GM21367 (cell line): ENCODE measurements around the gene KAT2A.

Source experiments
- ATAC-seq: cut with Tn5 transposase; IDR thresholded peaks from one replicate; pipeline ENCODE4 v1.9.1; 2021; ENCODE audit not compliant: unreplicated experiment

The KAT2A gene

DNA sequence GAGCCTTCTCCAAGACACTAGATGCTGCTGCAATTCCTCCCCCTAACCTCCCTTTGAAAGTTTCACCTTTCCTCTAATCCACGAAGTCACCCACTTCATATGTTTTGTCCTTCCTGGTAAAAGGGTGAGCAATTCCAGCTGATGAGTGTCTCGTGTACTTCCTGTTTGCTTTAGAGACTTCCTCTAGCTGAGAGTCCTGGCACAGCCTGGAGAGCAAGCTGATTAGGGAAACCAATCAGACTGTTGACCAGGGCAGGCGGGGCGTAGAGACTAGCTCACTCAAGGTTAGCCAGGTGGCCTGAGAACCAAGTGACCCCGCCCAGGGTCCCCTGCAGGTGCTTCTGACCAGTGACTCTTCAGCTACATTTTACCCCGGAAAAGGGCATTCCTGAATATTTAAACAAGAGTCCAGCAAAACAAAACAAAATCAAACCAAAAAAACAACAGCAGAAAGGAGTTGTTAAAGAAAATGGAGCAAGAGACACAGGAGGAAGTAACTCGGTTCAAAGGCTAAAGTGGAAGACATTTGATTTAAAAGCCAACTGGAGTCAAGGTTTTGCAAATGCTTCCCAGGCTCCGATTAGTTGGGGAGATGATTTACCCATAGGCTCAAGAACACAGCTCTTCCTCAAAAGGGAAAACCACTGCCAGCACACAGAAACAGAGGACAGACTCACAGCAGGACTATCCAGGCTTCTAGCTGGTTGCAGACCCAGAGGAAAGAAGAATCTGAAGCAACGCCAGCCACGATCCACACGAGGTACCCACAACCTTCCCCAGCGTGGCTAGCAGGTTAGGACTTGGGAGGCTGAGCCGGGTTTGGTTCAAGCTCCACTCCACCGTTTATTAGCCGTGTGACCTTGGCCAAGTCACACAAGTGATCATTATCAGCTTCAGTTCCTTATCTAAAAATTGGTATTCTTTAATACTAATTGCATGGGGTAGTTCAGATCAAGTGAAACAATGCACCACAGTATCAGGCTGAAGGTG lies 14.8 kb upstream of the KAT2A start:
- no peak for ATAC-seq

DNA sequence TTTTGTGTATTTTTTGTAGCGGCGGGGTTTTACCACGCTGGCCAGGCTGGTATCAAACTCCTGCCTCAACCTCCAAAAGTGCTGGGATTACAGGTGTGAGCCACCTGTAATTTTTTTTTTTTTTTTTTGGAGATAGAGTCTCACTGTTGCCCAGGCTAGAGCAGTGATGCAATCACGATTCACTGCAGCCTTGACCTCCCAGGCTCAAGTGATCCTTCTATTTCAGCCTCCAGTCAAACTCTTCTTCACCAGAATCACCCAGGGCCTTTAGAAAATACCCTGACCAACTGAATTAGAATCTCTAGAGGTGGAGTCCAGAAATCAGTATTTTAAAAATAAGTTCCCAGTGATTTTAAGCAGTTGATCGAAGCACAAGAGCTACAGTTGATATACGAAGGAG lies 14.0 kb upstream of the KAT2A start:
- ATAC-seq, result no peak

DNA sequence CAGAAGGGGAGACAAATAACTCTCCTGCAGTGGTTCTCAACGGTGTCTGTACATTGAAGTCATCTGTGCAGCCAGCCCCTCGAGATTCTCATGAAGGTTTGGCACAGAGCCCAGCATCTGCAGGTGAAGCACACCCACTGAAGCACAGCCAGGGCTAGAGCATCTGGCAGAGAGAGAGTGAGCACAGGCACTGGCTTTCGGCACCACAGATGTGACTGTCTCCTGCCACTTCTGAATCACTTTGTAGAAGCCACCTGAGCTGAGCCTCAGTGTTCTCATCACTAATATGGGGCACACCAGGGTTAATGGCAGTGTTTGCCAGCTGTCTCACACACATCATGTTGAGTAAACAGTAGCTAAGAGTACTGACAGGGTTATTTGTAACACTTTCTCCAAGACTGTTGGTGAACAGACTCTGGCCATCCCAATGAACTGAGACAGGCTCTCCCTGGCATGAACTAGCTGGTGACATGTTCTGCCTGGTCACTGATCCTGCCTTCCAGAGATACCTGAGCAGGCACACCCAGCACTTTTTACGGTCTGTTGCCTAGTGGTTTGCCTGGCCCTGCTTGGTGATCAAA lies 12.4 kb upstream of the KAT2A start:
- ATAC-seq, result no peak

DNA sequence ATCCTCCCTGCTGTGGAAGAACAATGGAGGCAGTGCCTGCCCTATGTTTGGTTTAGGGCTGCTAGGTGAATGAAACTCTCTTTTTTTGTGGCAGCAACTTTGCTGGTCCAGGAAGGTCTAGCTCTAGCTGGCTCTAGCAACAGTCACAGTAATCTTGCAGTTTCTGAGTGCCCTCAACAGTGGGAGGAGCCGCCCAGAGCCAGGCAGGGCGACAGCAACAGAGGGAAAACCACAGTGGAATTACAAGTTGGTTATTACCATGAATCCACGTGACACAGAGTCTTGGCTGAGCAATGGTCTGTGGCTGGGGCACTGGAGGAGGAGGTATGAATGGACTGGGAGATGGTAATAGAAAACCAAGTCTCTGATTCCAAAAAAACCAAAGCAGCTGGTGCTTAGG lies 11.8 kb upstream of the KAT2A start:
- no peak for ATAC-seq

DNA sequence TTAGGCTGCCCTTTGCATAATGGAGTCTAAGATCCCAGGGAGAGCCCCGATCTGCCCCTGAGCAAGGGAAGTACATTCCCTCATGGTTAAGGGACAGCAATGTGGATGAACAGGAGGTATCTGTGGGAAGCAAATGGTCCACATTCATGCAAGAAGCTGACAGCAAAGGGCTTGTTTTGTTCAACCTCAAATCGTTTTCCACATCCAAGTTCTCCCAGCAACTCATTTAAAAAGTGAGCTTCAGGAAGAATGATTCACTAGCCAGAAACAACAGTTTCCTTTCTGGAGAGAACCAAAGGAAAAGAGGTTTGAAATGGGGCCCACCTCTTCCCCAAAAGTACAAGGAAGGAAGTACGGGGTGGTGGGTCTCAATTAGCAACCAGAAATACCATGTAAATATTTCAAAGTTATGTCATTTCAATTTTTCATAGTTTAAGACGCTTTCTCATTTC lies 10.8 kb upstream of the KAT2A start:
- ATAC-seq, result no peak

DNA sequence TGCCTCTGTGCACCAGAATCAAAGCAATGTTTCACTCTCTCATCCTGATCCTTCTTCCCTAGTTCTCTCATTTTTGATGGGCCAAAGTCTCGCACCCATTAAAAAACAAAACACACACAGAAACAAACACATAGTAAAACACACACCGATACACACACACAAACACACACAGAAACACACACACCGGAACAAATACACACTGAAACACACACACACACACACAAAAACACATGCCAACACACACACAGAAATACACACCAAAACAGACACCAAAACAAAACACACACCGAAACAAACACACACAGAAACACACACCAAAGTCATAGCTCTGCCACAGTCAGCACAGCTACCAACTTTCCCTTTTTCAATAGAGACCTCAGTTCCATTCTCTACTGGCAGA lies 10.1 kb upstream of the KAT2A start:
- no peak for ATAC-seq

DNA sequence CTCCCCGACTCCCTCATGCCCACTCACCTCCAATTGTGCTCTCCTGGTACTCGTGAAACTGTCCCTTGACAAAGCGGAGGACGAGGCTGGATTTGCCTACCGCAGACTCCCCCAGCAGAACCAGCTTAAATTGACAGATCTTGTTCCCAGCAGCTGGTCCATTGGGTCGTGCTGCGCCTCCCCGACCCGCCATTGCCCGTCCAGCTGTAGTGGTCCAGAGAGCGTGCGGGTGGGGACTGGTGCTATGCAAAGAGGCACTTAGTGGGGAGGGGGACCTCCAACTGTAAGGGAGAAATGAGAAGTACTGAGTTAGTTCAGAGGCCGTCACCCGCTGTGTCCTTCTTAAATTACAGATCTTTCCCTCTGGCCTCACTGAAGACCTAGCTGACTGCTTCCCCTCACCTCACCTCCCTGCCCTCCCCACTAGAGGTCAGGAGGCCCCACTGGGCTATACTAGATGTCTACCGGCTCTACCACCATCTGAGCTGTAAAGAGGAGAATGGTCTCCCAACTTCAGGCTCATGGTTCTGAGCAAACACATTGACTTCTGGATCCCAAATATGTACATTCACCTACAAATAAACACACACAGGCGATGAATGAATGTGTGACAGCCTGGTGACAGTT lies 9.3 kb upstream of the KAT2A start:
- ATAC-seq, result no peak

DNA sequence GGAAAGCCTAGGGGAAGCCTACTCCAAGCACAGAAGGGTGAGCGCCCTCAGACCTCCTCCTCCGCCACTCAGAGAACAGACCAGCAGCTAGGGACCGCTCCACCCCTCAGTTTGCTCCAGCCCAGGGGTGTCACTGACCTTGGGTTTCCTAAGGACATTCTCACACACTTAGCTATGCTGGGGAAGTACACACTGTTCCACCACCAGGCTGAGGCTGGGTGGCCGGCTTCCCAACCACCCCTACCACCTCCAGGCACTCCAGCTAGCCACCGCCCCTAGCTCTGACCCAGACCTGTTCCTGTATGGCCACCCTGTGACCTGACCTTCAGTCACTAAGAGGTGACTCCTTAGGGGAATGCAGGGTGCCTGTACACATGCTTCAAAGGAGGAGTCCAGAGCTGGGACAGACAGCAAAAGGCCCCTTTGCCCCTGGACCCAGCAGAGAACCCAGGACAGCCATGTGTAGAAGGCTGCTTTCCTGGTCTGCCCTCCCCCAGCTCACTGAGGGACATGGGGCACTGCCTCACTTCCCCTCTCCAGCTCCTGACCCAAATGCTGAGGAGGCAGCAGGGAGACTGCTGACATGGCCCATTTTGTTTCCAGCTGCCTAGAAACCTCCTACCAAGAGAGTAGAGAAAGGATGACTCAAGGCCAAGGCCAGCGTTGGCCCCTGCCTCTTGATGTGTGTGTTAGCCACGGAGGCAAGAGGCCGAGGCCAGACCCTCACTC lies 8.1 kb upstream of the KAT2A start:
- no peak for ATAC-seq

DNA sequence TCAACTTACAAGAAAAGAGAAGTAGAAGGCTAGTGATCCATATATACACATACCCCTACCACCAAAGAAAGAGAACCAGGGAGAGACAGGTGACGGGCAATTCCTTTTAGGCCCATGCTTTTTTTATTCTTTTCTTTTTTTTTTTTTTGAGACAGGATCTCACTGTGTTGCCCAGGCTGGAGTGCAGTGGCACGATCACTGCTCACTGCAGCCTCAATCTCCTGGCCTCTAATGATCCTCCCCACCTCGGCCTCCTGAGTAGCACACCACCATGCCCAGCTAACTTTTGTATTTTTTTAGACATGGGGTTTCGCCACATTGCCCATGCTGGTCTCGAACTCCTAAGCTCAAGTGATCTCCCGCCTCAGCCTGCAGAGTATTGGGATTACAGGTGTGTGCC lies 6.2 kb upstream of the KAT2A start:
- no peak for ATAC-seq

DNA sequence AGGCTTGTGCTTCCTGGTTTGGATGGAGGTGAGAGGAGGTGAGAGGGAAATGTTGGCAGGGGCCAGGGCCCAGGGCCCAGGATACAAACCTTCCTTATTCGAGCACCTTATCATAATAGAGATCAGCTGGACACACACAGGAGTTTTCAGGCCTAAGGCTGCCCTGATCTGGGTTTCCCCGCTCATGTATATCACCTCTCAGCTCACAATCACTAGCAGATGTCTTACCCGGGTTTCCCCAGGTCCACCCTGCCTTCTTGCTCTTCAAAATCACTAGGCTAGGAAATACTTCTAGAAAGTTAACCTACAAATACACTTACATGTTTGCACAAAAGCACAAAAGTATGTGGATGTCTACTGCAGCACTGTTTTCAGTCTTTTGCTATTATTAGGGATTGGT lies 5.7 kb upstream of the KAT2A start:
- no peak for ATAC-seq

DNA sequence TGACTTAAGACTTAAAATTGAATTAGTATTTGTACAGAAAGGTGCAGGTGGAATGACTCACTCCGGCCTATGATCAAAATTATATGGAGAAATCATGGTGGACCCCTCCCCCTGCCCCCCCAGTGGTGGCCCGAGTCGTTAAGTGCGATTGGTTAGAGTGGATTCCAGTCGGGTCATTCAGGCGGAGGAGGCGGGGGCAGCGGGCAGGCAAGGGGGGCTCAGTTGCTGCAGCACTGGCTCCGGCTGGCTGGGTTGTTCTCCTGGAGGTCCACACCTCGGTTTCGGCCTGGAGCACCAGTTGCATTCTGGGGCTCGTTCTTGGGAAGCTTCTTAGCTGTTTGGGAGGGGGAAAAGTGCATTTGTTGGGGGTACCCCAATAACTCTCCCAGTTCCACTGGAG lies 4.4 kb upstream of the KAT2A start:
- ATAC-seq, result no peak

DNA sequence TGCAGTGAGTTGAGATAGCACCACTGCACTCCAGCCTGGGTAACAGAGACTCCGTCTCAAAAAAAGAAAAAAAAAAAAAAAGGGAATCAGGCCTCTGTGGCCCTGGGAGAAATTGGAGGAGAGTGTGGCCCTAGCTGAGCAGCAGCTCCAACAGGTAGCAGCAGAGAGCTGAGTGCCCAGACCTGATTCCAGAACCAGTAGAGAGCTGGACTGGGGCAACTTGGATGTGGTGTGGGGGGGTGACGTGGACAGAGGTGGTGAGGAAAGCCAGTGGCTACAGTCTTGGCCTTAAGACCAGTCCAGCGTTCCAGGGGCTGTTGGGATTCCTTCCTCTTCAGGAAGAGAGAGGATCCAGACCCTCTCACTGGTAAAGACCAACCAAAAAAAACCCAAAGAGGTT lies 3.1 kb upstream of the KAT2A start:
- no peak for ATAC-seq

DNA sequence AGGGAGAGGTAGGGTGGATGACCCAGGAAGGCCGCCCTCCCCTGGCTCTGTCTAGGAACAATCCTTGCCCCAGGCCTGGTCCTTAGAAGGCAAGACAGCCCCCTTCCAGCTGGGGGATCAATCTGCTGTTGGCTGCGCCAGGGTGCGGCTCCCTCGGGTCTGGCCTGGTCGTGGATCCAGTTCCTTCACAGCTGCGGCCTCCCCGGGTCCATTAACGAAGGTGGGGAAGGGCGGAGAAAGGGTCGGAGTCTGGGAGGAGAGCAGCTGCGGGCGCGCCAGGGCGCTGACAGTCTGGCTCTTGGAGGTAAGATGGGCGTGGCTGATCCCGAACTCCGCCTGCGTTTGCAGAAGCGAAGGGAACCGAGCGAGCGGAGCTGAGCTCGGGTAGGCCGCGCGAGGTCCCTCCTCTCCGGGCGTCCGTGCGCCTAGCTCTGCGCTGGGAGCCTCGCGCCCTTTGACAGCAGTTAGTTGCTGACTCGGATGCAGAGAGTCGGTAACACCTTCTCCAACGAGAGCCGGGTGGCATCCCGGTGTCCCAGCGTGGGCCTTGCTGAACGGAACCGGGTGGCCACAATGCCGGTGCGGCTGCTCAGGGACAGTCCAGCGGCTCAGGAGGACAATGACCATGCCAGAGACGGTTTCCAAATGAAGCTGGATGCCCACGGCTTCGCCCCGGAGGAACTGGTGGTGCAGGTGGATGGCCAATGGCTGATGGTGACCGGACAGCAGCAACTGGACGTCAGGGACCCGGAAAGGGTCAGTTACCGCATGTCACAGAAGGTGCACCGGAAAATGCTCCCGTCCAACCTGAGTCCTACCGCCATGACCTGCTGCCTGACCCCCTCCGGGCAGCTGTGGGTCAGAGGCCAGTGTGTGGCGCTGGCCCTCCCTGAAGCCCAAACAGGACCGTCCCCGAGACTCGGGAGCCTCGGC lies 1.5 kb upstream of the KAT2A start, which contains the start of gene HSPB9:
Gene HSPB9, plus strand, starts transcription at position 434 of the 933 bp plus-strand sequence. Its CDS starts 47 bp downstream, at position 481.
- no peak for ATAC-seq

DNA sequence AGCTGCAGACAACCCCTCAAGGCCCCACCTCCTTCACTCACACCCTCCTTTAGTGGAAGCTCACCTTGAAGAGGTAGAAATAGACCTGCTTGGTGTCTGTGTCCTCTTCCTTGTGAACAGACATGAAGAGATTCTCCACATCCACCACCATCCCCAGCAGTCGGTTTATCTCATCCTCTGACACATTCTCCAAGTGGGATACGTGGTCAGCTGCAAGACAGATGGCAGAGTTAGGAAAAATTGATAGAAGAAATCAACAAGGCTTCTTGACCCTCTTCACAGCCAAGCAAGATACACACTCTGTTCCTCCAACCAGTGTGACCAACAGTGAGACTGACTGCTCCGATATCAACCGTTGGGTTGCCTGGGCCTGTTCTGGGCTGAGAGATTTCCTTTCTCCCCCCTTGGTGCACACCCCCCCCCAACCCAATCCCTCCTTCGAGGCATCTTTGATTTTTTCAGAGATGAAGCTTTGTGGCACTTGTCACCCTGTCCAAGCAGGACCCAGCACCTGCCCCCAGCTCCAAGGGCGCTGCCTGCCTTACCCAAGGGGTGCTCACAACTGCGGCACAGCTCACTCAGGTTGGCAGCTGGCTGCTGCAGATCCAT lies 902 bp downstream of the KAT2A start:
- no peak for ATAC-seq

DNA sequence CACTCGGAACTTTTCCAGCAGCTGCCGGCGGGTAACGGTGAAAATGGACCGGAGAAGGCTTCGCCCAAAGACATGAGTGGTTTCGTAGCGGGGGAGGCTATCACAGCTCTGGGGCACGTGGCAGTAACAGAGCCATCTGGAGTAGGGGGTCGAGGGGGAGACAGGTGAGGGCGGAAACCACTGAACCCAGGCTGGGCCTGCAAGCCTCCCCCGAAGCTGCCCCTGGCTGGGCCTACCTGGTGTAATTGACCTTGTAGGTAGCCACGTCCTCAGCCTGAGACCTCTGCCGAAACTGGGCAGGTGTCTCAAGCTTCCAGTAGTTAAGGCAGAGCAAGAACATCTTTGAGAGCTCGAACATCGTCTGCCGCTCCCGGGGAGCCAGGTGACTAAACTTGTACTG lies 1.9 kb downstream of the KAT2A start:
- no peak for ATAC-seq

DNA sequence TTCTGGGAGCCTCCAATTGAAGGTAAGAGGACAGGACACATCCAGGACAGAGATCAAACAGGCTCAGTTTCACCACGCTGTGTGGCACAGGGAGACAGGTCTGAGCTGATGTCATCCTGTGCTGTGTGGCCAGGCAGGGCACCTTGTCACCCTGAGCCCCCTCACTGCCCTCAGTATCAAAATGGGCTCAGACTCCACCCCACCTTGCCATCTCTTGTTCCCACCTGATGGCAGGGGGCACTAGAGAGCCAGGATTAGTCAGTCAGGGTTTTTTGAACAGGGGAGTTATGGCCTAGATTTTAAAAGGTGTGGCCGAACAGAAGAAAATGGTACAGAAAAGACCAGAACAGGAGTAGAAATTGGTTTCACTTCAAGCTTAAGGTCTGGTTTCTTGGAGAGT lies 2.6 kb downstream of the KAT2A start:
- ATAC-seq, result no peak

DNA sequence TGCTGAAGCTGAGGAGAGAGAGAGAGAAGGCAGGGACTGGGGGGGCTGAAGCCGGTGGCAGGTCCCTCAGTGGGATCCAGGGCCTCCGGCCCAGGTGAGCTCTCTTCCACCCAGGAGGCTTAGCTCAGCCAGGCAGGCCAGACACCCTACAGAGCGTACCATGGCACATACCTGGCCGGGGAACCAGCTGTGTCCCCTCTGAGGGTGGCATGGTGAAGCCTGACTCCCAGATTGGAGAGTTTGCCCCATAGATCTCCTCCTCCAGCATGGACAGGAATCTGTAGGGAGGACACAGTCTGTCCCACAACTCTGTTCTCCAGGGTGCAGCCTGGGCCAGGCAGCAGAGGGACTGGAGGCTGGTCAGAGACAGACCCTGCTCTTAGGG lies 3.0 kb downstream of the KAT2A start:
- no peak for ATAC-seq

DNA sequence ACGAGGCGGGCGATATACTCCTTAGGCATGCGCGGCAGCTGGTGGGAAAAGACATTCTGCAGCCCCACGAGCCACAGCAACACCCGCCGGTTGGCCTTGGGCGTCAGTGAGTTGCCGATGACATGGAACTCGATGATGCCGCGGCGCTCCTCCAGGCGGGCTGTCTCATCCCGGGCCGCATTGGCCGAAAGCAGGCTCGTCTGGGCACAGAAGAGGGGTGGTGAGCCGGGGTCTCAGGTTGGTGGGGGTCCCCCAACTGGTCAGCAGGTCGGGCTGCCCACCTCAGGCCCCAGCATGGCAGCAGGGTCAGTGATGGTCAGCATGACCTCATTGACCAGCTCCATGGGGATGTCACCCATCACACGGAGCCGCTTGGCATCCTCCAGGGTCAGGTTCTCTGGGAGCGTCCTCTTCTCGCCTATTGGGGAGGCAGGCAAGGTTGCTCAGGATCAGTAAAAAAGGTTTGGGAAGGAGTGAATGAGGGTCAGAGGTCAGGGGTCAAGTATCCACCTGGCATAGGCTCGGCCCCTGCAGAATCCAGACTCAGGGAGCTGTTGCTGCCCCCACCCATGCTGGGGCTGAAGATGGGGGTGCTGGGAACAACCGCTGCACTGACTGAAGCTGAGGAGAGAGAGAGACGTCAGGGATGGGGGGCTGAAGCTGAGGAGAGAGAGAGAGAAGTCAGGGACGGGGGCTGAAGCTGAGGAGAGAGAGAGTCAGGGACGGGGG lies 3.6 kb downstream of the KAT2A start:
- ATAC-seq, result no peak
